ENCODE data around the gene MTG2. TPM values are rescaled to one million over a fixed set of nuclear protein-coding genes. Genes with fewer than 3 reads are reported as not detected.

MTG2 gene
- total RNA-seq, 4 donors from 2014 or later: 17.0 to 26.1 (median 22.6) TPM

DNA sequence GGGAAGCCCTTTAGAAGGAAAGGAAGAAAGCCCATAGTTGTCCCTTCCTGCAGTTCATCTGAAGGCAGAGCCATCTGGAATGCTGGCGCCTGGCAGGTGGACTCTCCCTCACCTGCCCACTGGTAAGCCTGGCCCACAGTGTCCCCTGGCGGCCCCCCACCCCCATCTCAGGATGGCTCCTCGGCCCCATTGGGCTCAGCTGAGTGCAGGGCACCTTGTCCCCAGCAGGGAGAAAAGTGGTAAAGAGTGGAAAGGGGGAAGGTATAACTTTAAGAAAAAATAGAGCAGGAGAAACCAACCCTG, 26.6 kb upstream of the MTG2 start:
- TF ChIP-seq, protein P1, sequence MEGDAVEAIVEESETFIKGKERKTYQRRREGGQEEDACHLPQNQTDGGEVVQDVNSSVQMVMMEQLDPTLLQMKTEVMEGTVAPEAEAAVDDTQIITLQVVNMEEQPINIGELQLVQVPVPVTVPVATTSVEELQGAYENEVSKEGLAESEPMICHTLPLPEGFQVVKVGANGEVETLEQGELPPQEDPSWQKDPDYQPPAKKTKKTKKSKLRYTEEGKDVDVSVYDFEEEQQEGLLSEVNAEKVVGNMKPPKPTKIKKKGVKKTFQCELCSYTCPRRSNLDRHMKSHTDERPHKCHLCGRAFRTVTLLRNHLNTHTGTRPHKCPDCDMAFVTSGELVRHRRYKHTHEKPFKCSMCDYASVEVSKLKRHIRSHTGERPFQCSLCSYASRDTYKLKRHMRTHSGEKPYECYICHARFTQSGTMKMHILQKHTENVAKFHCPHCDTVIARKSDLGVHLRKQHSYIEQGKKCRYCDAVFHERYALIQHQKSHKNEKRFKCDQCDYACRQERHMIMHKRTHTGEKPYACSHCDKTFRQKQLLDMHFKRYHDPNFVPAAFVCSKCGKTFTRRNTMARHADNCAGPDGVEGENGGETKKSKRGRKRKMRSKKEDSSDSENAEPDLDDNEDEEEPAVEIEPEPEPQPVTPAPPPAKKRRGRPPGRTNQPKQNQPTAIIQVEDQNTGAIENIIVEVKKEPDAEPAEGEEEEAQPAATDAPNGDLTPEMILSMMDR (IDR thresholded peaks at IDR 0.05; ENCODE audit: low read depth): no peak

DNA sequence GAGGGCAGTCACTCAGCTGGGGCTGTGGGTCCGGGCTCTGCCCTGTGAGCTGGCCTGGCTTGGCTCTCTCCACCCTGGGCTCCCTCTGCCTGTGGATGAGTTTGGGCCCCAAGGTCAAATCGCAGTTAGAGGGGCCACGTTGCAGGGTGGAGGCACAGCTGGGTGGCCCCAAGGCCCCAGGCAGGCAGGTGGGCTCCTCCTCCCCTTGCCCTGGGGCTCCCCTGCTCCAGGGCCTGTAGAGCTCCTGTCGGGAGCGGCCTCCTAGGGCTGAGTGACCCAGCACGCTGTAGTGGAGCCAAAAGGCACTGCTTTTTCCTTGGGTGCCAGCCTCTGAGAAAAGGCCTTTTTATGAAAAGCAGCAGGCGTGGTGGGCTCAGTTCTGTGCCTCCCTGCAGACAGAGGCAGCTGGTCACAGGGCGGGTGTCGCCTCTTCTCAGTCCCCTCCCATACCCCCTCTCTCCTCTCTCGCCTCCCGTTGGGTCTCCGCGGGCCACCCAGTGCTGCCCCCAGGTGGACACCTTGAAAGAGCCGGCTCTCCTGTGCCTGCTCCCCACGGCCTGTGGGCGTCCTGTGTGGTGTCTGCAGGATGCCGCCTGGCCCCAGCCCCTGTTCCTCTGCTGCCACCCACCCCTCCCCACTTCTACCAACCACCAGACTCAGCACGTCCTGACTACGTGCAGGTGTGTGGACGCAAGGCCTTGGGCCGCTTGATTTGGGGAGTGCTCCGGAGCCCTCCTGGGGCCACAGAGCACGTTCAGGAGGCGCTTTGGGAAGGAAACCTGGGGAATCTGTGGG, 26.0 kb upstream of the MTG2 start:
- TF ChIP-seq, protein P1 (IDR thresholded peaks at IDR 0.05; ENCODE audit: low read depth): no peak

DNA sequence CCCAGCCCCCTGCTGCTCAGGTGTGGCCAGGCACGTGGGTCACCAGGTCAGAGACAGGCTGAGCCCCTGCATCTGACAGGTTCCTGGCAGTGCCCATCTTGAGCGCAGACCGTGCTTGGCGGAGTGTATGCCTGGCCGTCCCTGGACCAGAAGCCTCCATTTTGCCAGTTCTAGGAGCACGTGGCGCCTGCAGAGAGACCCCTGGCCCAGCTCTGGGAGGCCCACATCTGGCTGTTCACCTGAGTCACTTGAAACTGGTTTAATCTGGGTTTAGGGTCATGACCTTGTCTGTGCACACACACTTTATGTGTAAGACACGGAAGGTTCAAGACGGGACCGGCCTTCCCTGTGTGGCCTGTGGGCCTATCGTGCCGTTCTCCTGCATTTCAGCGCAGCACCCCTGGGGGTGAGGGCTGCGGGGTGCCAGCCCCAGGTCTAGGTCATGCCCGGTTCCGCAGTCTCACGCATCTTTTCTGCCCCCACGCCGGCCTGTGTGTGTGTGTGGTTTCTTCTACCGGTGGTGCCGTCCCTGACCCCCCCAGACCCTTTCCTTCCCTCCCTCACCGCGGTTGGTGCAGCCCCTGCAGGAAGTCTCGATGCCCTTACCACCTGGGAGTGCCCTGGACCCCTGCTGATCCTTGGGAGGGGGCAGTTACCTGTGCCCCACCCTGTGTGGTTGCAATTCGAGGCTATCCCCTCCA, 25.3 kb upstream of the MTG2 start:
- TF ChIP-seq, protein P1 (IDR thresholded peaks at IDR 0.05; ENCODE audit: low read depth): no peak

DNA sequence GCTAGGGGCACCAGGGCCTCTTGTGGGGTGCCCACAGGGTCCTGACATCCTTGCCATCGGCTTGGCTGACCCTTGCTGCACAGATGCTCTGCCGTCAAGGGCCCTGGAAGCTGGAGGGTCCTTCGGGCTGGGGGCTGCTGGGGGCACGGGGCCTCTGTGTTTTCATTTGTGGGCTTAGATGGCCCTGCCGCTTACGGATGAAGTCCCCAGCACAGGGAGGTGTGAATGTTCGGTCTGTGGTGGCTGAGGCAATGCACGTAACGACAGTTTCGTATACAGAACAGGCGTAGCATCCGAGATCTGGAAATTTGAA, 24.8 kb upstream of the MTG2 start:
- TF ChIP-seq, protein P1 (IDR thresholded peaks at IDR 0.05; ENCODE audit: low read depth): no peak

DNA sequence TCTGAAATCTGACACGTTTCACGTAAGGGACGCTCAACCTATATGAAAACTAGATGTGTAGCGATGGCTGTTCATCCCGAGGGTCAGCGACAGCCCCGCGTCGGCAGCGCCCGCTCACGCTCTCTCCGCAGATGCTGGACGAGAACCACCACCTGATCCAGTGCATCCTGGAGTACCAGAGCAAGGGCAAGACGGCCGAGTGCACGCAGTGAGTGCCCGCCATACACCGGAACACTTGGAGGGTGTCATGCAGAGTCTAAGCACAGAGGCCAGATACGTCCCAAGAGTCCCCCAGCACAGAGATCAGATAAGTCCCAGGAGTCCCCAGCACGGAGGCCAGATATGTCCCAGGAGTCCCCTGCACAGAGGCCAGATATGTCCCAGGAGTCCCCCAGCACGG, 24.3 kb upstream of the MTG2 start:
- TF ChIP-seq, protein P1 (IDR thresholded peaks at IDR 0.05; ENCODE audit: low read depth): no peak

DNA sequence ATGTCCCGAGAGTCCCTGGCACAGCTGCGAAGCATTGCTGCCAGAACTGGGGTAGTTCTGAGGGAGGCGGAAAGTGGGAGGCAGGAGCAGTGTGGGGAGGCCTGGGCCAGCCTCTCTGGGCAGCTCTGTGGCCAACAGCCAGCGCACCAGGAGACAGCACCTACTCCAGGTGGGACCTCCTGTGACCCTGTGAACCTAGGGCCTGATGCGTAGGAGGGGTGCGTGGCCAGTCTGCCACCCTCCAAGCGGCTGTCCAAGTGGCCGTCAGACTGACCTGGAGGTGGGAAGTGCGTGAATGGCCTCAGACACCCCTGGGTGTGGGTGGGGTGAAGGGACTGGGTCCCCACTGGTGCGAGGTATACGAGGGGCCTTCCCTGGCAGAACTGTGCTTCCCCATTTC, 23.8 kb upstream of the MTG2 start:
- TF ChIP-seq, protein P1 (IDR thresholded peaks at IDR 0.05; ENCODE audit: low read depth): no peak

DNA sequence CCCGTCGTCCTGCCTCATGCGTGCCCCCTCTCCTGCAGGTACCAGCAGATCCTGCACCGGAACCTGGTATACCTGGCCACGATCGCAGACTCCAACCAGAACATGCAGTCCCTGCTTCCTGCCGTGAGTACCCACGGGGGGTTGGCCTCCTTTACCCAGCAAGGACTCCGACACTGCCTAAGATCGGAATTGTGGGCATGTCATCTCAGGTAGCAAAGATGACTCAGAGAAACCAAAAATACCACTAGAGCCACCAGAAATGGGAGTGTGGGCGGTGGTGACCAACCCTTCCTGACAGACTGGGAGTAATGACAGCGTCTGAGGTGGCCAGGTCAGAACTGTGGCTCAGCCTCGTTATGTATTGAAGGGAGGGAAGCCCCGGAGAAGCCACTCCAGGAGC, 23.0 kb upstream of the MTG2 start:
- TF ChIP-seq, protein P1 (IDR thresholded peaks at IDR 0.05; ENCODE audit: low read depth): no peak
